ENCODE results near the gene WNK2.
"Not testable (repeated sequence)": the region's sequence is repeated elsewhere in the genome, so short reads cannot be mapped to it uniquely, and the experiment has no call there.

The WNK2 gene

GRCh38 chr9:93315118-93315517, 131.2 kb downstream of the WNK2 start:
- DNase-seq: no peak

GRCh38 chr9:93315960-93316359, 132.0 kb downstream of the WNK2 start:
- no peak for DNase-seq

DNA sequence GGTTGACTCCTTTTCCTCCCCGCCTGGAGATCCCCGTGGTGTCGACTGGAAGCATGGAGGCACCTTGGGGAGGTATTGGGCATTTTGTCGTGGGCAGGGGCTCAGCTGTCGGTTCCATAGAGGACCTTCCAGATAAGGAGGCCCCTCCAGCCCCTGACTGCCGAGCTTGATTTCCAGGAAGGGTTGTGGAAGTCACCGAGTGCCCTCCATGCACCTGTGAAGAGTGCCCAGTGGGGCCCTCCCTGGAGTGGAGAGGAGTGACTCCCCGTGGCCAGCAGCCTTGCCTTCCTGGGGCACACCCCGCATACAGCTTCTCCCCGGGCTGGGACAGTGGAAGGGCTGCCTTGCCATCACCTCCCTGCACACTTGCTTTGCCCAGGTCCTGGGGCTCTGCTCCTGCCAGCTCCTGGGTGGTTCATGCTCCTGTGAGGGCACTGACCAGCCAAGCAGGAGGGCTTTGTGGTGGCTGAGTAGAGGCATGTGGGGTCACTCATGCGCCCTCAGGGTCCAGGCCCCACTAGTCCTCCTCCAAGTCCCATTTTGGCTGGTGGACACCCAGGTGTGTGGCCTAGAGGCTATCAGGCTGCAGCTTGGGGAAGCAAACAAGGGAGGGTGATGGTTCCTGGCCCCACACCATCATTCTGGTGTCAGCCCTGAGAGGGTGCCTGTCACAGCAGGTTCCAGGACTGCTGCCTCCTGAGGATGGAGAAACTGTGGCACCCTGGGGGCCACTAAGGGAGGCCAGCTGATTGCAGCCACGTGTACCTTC, 133.0 kb downstream of the WNK2 start:
- DNase-seq: no peak

- DNase-seq: no peak
Observed at GRCh38 chr9:93317495-93318094, 133.7 kb downstream of the WNK2 start.

- no peak for DNase-seq
Observed at GRCh38 chr9:93318480-93318879, 134.5 kb downstream of the WNK2 start.

DNA sequence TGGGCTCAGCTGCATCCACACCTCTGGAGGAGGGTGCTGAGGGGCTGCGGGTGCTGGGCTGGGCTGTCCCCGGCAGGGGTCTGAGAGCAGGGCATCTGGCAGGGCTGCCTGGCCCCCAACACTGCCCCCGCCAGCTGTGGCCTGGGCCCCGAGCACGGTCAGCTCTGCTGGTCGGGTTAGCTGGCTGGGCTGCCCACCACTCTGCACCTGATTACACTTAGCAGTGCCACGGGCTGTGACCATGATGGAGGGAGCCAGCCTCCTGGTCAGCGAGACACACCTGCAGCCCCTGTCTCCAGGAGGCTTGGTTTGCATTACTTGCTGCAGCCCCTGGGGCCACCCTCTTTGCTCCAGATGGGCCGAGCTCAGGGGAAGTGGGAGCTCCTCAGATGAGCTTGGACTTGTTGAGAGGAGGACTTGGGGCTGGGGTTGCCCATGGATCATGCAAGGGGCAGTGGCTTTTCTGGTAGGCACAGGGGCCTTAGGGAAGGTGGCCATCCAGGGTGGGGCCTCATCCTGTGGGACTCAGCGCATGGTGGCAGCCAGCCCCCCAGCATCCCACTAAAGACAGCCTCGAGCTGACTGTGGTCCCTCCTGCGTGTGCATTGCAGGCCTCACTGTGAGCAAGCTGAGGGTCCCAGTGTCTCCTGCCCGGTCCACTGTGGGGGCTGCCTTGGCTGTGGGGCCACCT, 135.5 kb downstream of the WNK2 start:
- DNase-seq: no peak

GRCh38 chr9:93319992-93320500, 136.1 kb downstream of the WNK2 start:
- DNase-seq: no peak

DNA sequence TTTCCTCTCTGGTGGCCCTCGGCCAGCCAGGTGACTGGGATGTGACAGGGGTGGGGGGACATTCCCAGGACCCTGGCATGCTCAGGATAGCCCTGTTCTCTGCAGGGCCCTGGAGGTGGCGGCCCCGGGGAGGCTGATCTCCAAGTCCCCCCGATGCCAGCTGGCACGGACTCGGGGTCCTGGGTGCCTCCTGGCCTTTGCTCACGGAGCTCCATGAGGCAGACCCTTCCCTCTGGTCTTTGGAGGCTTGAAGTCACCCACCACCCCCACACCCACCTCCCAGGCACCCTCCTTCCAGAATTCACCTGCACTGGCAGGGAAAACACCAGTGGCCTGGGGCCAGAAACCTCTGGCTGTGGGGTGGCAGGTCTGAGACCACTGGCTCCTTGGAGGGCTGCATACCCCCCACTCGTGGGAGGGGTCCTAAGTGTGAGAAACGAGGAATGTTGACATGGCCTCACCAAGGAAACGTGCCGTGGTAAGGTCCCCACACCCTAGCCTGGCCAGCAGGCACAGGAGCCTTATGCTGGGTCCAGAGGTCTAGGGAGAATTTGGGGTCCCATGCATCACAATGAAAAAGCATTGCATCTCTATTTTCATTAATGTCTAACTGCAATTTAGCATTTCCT, 136.8 kb downstream of the WNK2 start:
- DNase-seq: no peak

- DNase-seq: no peak
Observed at GRCh38 chr9:93321220-93321610, 137.3 kb downstream of the WNK2 start.

DNA sequence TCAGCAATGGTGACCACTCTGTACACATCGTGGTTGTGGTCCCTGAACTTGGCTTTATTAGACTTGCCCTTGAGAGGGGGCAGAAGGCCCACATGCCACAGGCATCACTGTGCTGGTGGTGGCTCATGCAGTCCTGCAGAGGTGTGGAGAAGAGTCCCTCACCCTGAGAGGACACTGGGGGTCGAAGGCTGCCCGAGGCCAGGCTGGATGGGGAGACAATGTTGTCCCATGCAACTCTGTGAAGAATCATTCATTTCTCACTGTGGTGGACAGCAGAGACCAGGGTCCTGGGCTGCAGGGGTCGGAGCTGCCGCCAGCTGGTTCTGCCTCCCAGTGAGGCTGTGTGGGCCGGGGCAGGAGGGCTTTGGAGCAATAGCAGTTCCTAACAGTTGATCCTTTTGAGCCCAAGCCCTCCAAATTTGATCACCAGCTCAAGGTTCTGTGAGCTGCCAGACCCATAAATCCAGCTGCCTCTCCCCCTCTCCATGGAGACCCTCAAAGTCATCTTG, 139.6 kb downstream of the WNK2 start:
- not testable (repeated sequence) for DNase-seq

DNA sequence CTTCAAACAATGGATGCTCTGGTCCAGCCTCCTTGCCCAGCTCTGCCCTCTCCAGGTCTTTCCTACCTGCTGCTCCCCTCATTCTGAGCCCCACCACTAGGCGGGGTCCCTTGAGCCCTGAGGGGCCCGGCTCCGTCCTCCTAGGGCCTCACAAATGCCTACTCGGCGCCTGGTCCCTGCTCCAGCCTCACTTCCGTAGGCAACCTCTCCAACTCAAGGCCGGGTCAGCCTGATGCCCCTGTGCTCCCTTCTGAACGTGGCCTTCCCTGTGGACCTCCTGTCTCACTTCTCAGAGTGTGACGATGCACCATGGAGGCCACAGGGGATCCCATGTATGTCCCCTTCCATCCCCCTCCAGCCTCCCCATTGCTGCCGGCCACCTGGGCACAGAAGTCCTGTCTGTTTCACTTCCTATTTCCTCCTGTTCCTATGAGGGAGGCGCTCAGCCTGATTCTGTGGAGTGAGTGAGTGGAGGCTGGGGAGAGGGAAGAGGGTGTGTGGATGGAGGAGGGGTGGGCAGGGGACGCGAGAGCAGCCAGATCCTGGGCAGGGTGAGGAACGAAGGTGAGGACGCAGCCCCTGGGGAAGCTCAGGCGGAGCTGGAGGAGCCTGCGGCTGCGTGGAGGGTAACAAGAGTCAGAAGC, 140.4 kb downstream of the WNK2 start:
- no peak for DNase-seq

- no peak for DNase-seq
Observed at GRCh38 chr9:93325307-93326035, 141.5 kb downstream of the WNK2 start.

DNA sequence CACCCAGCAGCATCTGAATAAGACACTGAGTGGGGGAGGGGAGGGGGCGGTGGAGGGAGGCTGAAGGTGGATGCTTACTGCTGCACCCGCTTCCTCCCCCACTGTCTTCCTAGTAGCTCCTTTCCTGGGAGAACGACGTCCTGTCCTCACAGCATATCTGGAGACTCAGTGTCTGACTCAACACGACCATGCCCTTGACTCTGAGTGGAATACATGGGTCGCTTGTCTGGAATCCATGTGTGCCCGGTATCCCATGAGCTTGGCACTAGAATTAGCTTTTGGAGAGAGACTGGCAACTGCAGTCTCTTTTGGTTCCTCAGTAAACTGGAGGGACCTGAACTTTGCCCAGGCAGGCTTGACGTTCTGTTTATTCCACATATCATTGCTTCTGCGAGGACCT, 142.1 kb downstream of the WNK2 start:
- DNase-seq: no peak

GRCh38 chr9:93326654-93327053, 142.7 kb downstream of the WNK2 start:
- DNase-seq: no peak

DNA sequence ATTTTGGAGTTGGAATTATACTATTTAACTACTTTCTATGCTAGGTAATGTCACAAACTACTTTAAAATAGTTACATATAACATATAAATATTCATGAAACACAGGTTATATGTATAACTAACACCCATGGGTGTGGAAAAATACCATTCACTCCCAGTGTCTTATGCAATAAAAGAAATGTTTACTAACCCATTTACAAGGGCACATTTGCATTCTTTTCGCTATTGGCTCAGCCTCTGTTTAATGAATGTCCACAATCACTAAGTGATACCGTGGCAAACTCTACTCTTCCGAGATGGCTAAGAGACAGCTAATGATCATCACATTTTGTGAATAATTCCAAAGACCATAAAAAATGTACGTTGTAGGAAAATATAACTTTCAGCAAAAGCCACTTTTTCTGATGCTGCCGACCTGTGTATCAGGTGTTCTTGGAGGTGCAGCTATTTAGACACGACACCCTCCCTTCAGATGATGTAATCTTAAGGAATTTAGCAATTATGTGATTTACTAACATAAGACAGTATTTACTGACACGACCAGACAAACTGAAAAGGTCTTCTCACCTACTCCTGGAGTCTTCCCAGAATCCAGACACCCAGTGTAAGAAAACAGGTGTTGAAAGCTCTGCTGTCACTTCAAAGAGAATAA, 145.8 kb downstream of the WNK2 start:
- DNase-seq: no peak

- no peak for DNase-seq
Observed at GRCh38 chr9:93332317-93332716, 148.4 kb downstream of the WNK2 start.

- no peak for DNase-seq
Observed at GRCh38 chr9:93336720-93337119, 152.8 kb downstream of the WNK2 start.

DNA sequence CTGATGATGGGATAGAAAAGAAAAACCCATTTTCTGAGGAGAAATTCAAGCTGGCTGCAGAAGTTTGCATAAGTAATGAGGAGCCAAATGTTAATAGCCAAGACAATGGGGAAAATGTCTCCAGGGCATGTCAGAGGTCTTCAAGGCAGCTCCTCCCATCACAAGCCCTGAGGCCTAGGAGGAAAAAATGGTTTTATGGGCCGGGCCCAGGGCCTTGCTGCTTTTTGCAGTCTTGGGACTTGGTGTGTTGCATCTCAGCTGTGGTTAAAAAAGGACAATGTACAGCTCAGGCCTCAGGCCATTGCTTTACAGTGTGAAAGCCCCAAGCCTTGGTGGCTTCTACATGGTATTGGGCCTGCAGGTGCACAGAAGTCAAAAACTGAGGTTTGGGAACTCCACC, 154.3 kb downstream of the WNK2 start:
- not testable (repeated sequence) for DNase-seq

GRCh38 chr9:93340091-93340490, 156.2 kb downstream of the WNK2 start:
- DNase-seq: no peak

DNA sequence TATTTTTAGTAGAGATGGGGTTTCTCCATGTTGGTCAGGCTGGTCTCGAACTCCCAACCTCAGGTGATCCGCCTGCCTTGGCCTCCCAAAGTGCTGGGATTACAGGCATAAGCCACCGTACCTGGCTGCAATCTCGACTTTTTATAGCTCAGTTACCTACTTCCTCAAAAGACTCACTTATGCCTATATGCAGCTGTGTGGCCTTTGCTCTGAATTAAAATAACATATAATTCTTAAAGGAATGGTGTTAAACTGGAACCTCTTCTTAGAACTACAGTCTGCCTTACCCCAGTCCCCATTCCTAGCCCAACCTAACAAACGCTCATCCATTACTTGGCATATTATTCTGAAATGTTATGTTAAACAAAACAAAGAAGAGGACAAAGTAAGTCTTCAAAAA, 157.9 kb downstream of the WNK2 start:
- DNase-seq: not testable (repeated sequence)

DNA sequence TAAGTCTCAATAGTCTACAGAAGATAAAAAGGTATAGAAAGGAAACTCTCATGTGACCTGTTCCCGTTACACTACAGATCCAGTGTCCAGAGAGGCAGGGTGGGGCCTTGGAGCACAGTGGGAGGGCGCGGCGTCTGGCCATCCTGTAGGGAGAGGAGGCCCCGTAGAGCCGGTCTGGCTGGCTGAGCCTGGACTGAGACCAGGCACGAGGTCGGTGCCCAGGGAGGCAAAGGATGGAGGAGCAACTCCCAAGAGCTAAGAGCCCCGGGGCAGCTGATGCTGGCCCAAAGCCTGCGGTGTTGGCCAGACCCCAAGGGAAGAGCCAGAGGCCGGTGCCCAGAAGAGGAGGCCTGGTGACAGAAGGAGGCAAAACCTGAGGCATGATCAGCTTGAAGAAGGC, 158.5 kb downstream of the WNK2 start:
- DNase-seq: not testable (repeated sequence)
